ENCODE measurements around the gene LYSET. TPM values are rescaled to one million over a fixed set of nuclear protein-coding genes. Genes with fewer than 3 reads are reported as not detected.

LYSET gene
- total and polyA plus RNA-seq, 9 of the 15 experiments (the other 6 are each of a cell fraction or from before 2014, with no cell fraction given): 7.6 to 36.6 (median 15.9) TPM

GRCh38 chr14:93199031-93199430, 13.9 kb downstream of the LYSET start (continued):
- TF ChIP-seq, protein P1, sequence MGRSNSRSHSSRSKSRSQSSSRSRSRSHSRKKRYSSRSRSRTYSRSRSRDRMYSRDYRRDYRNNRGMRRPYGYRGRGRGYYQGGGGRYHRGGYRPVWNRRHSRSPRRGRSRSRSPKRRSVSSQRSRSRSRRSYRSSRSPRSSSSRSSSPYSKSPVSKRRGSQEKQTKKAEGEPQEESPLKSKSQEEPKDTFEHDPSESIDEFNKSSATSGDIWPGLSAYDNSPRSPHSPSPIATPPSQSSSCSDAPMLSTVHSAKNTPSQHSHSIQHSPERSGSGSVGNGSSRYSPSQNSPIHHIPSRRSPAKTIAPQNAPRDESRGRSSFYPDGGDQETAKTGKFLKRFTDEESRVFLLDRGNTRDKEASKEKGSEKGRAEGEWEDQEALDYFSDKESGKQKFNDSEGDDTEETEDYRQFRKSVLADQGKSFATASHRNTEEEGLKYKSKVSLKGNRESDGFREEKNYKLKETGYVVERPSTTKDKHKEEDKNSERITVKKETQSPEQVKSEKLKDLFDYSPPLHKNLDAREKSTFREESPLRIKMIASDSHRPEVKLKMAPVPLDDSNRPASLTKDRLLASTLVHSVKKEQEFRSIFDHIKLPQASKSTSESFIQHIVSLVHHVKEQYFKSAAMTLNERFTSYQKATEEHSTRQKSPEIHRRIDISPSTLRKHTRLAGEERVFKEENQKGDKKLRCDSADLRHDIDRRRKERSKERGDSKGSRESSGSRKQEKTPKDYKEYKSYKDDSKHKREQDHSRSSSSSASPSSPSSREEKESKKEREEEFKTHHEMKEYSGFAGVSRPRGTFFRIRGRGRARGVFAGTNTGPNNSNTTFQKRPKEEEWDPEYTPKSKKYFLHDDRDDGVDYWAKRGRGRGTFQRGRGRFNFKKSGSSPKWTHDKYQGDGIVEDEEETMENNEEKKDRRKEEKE (IDR thresholded peaks at IDR 0.05; ENCODE audit: borderline replicate concordance in 1 of 2, control insufficient read depth in 1 of 2, low read depth in 2 of 2, low read length in 1 of 2): no peak

- ChIA-PET CTCF (ENCODE audit: low intra/inter-chr PET ratio) (no interaction called here), POLR2A (no interaction called here)
- no peaks in the 10 kb centered on the region for H3K9me1 ChIP-seq (ENCODE audit: control insufficient read depth, insufficient read depth, low read length)
- H2AFZ ChIP-seq (ENCODE audit: low read depth, low read length): no peak overlapping the region
- in situ Hi-C loops (cut with MboI): no loop called here
- no peaks in the 10 kb centered on the region for H3K27me3 ChIP-seq (ENCODE audit: control insufficient read depth in 2 of 2, insufficient read depth in 2 of 2, low read length in 2 of 2)
- no peak for DNase-seq (ENCODE audit: extremely low read depth in 1 of 4, low spot score in 3 of 4)
- H3K9ac ChIP-seq (ENCODE audit: insufficient read depth in 1 of 2, low read depth in 2 of 2, low read length in 2 of 2): no peak overlapping the region
- intact Hi-C loops (cut with micrococcal nuclease): no loop called here
- H4K20me1 ChIP-seq (replicated peaks; ENCODE audit: control insufficient read depth, insufficient read depth, low read length): no peaks in the 10 kb centered on the region
- no peak for FAIRE-seq
- ATAC-seq: no peak
- H3K9me3 ChIP-seq (replicated peaks; ENCODE audit: control insufficient read depth, insufficient read depth, low read depth, low read length): no peaks in the 10 kb centered on the region
- BruUV-seq (replicated peaks): no TSS peak
- H3K4me3 ChIP-seq: no peak overlapping the region
- H3K4me2 ChIP-seq (ENCODE audit: insufficient read depth, low read length): no peak overlapping the region
- WGBS (ENCODE audit: insufficient coverage, low coverage, missing lambda C conversion rate): 92% methylated on average over 2 of the region's 5 CpGs
- H3K79me2 ChIP-seq (ENCODE audit: control insufficient read depth, insufficient read depth, low read length): peaks cover 23% of the 10 kb centered on the region
- H3K27ac ChIP-seq (ENCODE audit: extremely low read depth, low read depth, low read length): no peak overlapping the region
- peaks cover 0 to 7% of the 10 kb centered on the region in 2 experiments; a peak in 1 of 5 replicates for H3K4me1 ChIP-seq (replicated peaks in 1 of 2; ENCODE audit: control insufficient read depth in 2 of 2, insufficient read depth in 2 of 2, low read length in 2 of 2)
- peaks cover 20% of the 10 kb centered on the region; the same call in 1 of the 3 replicates for H3K36me3 ChIP-seq (ENCODE audit: control insufficient read depth, insufficient read depth, low read length)
- TF ChIP-seq RB1 (IDR thresholded peaks at IDR 0.05; ENCODE audit: low read depth) (no peak), PHF20 (IDR thresholded peaks at IDR 0.05; ENCODE audit: partially characterized antibody) (no peak), ZNF212 (CRISPR knock-in tag; IDR thresholded peaks at IDR 0.05) (no peak), PATZ1 (CRISPR knock-in tag; IDR thresholded peaks at IDR 0.05; ENCODE audit: borderline replicate concordance) (no peak)
- TF ChIP-seq, protein P2, sequence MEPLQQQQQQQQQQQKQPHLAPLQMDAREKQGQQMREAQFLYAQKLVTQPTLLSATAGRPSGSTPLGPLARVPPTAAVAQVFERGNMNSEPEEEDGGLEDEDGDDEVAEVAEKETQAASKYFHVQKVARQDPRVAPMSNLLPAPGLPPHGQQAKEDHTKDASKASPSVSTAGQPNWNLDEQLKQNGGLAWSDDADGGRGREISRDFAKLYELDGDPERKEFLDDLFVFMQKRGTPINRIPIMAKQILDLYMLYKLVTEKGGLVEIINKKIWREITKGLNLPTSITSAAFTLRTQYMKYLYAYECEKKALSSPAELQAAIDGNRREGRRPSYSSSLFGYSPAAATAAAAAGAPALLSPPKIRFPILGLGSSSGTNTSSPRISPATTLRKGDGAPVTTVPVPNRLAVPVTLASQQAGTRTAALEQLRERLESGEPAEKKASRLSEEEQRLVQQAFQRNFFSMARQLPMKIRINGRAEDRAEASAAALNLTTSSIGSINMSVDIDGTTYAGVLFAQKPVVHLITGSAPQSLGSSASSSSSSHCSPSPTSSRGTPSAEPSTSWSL (CRISPR knock-in tag; IDR thresholded peaks at IDR 0.05; ENCODE audit: borderline replicate concordance): no peak
Observed at GRCh38 chr14:93200553-93200952, 15.4 kb downstream of the LYSET start.

Measured in K562 (cell line).